ENCODE data around the gene RGS9BP.
"Not testable (repeated sequence)": the region's sequence is repeated elsewhere in the genome, so short reads cannot be mapped to it uniquely, and the experiment has no call there.

The RGS9BP gene, protein sequence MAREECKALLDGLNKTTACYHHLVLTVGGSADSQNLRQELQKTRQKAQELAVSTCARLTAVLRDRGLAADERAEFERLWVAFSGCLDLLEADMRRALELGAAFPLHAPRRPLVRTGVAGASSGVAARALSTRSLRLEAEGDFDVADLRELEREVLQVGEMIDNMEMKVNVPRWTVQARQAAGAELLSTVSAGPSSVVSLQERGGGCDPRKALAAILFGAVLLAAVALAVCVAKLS

DNA sequence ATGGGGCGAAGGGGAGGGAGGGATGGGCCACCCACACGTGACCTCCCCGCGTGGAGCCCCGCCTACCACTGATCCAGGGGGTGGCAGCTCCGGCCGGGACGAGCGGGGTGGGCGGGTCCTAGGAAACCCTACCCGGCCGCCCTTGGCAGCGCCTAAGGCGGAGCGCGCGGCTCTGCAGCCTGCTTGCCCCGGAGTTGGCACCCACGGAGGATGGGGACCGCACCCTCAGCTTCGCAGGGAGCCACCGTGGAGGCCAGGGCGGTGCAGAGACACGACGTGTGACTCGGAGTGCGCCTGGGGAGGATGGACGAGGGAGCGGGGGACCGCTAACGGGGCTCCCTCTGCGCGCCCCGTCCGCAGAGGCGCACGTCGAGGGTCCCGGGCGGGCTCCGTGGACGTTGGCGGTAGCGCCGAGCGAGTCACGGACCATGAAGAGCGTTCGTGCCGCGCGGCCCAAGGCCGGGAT, at the start of gene RGS9BP:
RGS9BP (plus strand) TSS at position 129 of the 466 bp plus-strand sequence. CDS start 416 bp downstream, outside the sequence.
- Mint-ChIP-seq H3K4me1 (ENCODE audit: low read depth) (peaks cover 33% of the 10 kb centered on the region), H3K27ac (no peak within 1 kb of the TSS), H3K4me3 (peak within 1 kb of the TSS; percentile 78), H3K27me3 (peaks cover 13% of the 10 kb centered on the region), H3K9me3 (no peaks in the 10 kb centered on the region), H3K36me3 (ENCODE audit: low read depth) (no peaks in the 10 kb centered on the region)

DNA sequence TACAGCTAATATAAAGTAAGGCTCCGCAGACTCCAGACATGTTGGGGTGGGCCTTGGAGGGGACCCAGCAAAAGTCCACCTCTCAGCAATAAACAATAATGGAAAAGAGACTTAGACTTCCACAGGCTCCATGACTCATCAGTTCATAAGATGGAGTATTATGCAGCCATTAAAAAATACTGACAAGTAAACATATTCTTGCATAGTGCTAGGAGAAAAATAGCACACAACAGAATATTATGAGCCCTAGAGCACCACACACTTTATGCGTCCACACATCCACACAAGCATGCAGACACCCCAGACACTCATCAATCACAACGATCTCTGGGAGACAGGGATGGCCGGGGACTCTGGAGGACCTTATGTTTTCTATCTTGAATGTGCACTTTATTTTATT, 48.7 kb upstream of the RGS9BP start:
- Mint-ChIP-seq H3K27me3 (no peaks in the 10 kb centered on the region), H3K4me3 (no peak overlapping the region), H3K4me1 (ENCODE audit: low read depth) (no peaks in the 10 kb centered on the region), H3K9me3 (no peaks in the 10 kb centered on the region), H3K27ac (no peak overlapping the region), H3K36me3 (ENCODE audit: low read depth) (peaks cover 30% of the 10 kb centered on the region)

DNA sequence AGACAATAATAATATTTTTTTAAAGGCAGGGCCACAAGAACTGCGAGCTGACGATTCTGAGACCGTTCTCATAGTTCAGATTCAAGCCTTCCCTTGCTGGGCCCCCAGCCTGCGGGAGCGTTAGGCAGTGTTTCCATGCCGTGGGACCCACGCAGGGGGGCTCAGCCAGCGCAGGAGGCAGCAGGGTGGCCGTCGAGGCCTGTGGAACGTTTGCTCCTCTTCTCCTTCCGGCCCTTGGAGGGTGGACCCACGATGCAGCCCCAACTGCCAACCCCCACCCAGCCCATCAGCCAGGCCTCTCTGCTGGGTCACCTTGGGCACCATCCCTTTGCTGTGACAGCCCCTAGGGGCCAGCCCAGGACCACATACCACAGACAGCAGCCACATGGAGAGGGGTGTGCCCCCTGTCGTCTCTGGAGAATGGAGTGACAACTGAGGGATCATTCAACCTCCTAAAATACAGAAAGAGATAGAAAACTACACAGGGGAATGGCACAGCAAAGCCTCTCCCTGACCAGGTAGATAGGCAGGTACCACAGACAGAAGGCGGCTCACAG, 47.9 kb upstream of the RGS9BP start:
- peaks cover 25% of the 10 kb centered on the region for H3K36me3 Mint-ChIP-seq (ENCODE audit: low read depth)
- H3K9me3 Mint-ChIP-seq: no peaks in the 10 kb centered on the region
- H3K4me3 Mint-ChIP-seq: no peak overlapping the region
- no peak overlapping the region for H3K27ac Mint-ChIP-seq
- no peaks in the 10 kb centered on the region for H3K4me1 Mint-ChIP-seq (ENCODE audit: low read depth)
- no peaks in the 10 kb centered on the region for H3K27me3 Mint-ChIP-seq

DNA sequence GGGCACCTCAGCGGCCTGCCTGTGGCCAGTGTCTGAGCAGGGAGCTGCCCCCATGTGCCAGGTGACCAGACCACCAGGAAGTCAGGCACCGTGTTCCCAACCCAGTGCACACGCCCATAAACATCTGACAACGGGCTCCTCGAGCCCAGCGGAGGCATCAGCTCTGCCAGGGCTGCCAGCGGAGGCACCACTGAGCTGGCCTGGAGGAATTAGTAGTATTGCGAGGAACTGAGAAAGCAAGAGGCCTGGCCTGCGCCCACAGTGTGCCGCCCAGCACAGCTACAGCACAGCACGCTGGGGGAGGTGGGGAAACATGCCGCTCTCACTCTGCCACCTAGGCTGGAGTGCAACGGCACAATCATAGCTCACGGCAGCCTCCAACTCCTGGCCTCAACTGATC, 45.3 kb upstream of the RGS9BP start:
- Mint-ChIP-seq H3K36me3 (ENCODE audit: low read depth) (peaks cover 20% of the 10 kb centered on the region), H3K4me3 (no peak overlapping the region), H3K4me1 (ENCODE audit: low read depth) (no peaks in the 10 kb centered on the region), H3K27ac (no peak overlapping the region), H3K27me3 (no peaks in the 10 kb centered on the region), H3K9me3 (no peaks in the 10 kb centered on the region)

- Mint-ChIP-seq H3K9me3 (no peaks in the 10 kb centered on the region), H3K36me3 (ENCODE audit: low read depth) (peaks cover 30% of the 10 kb centered on the region), H3K27me3 (no peaks in the 10 kb centered on the region), H3K4me3 (no peak overlapping the region), H3K4me1 (ENCODE audit: low read depth) (no peaks in the 10 kb centered on the region), H3K27ac (no peak overlapping the region)
Observed at GRCh38 chr19:32631381-32631780, 44.3 kb upstream of the RGS9BP start.

- Mint-ChIP-seq H3K9me3 (no peaks in the 10 kb centered on the region), H3K27me3 (no peaks in the 10 kb centered on the region), H3K27ac (no peak overlapping the region), H3K4me3 (no peak overlapping the region), H3K4me1 (ENCODE audit: low read depth) (peaks cover 7% of the 10 kb centered on the region), H3K36me3 (ENCODE audit: low read depth) (peaks cover 60% of the 10 kb centered on the region)
Observed at GRCh38 chr19:32637480-32637879, 38.2 kb upstream of the RGS9BP start.

DNA sequence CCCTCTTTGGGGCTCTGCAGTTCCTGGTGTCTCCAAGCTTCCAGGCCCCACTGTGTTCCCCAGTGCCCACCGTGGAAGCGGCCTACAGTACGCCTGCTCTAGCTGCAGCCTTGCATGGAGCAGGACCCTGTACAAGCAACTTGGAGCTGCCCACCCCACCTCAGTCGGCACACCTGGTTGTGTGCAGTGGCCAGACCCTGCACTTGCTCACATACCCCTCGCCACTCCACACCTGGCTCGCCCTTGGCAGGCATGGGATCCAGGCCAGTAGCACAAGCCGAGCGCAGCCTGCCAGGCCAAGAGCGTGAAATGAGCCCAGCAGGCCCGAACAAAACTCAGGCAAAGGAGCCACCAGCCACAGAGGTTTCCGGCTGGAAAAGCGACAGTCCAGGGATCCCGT, 37.0 kb upstream of the RGS9BP start:
- Mint-ChIP-seq H3K4me3 (no peak overlapping the region), H3K9me3 (no peaks in the 10 kb centered on the region), H3K27me3 (no peaks in the 10 kb centered on the region), H3K36me3 (ENCODE audit: low read depth) (peaks cover 65% of the 10 kb centered on the region), H3K4me1 (ENCODE audit: low read depth) (peaks cover 19% of the 10 kb centered on the region), H3K27ac (no peak overlapping the region)

DNA sequence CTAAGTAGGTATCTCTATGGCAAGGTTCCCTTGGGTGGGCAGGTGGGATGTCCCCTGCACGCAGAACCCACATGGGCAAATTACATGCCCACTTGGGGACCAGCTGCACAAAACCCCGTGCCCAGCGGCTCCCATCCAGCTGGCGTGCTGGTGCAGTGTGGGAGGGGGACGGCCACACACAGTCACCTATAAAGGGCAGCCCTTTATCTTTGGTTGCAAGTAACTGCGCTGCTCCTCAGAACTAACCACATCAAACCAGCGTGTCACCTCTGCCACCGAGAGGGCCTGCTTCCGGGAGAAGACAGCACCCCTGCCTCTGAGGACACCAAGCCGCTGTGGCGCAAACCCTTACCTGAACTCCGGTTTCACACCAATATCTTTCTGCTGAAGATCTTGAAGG, 32.9 kb upstream of the RGS9BP start:
- Mint-ChIP-seq H3K4me3 (peak overlapping the region; percentile 5), H3K27me3 (no peaks in the 10 kb centered on the region), H3K9me3 (no peaks in the 10 kb centered on the region), H3K36me3 (ENCODE audit: low read depth) (peaks cover 74% of the 10 kb centered on the region), H3K27ac (peak overlapping the region; percentile 72), H3K4me1 (ENCODE audit: low read depth) (peaks cover 40% of the 10 kb centered on the region)

- peak overlapping the region; percentile 26 for H3K4me3 Mint-ChIP-seq
- peaks cover 65% of the 10 kb centered on the region for H3K36me3 Mint-ChIP-seq (ENCODE audit: low read depth)
- H3K27ac Mint-ChIP-seq: no peak overlapping the region
- no peaks in the 10 kb centered on the region for H3K9me3 Mint-ChIP-seq
- peaks cover 40% of the 10 kb centered on the region for H3K4me1 Mint-ChIP-seq (ENCODE audit: low read depth)
- no peaks in the 10 kb centered on the region for H3K27me3 Mint-ChIP-seq
Observed at GRCh38 chr19:32646556-32646955, 29.1 kb upstream of the RGS9BP start.

GRCh38 chr19:32647361-32647760, 28.3 kb upstream of the RGS9BP start:
- Mint-ChIP-seq H3K27ac (no peak overlapping the region), H3K36me3 (ENCODE audit: low read depth) (peaks cover 57% of the 10 kb centered on the region), H3K27me3 (no peaks in the 10 kb centered on the region)

GRCh38 chr19:32649751-32650150, 25.9 kb upstream of the RGS9BP start:
- peaks cover 13% of the 10 kb centered on the region for H3K4me1 Mint-ChIP-seq (ENCODE audit: low read depth)
- no peak overlapping the region for H3K4me3 Mint-ChIP-seq
- no peaks in the 10 kb centered on the region for H3K27me3 Mint-ChIP-seq
- H3K36me3 Mint-ChIP-seq (ENCODE audit: low read depth): peaks cover 35% of the 10 kb centered on the region
- no peak overlapping the region for H3K27ac Mint-ChIP-seq
- no peaks in the 10 kb centered on the region for H3K9me3 Mint-ChIP-seq

More at GRCh38 chr19:32647361-32647760, 28.3 kb upstream of the RGS9BP start:
- Mint-ChIP-seq H3K4me3 (no peak overlapping the region), H3K9me3 (no peaks in the 10 kb centered on the region), H3K4me1 (ENCODE audit: low read depth) (peaks cover 34% of the 10 kb centered on the region)

- H3K27ac Mint-ChIP-seq: no peak overlapping the region
- peaks cover 13% of the 10 kb centered on the region for H3K4me1 Mint-ChIP-seq (ENCODE audit: low read depth)
- peaks cover 38% of the 10 kb centered on the region for H3K36me3 Mint-ChIP-seq (ENCODE audit: low read depth)
- no peaks in the 10 kb centered on the region for H3K9me3 Mint-ChIP-seq
- no peaks in the 10 kb centered on the region for H3K27me3 Mint-ChIP-seq
- H3K4me3 Mint-ChIP-seq: no peak overlapping the region
Observed at GRCh38 chr19:32650671-32651070, 25.0 kb upstream of the RGS9BP start.

- Mint-ChIP-seq H3K9me3 (no peaks in the 10 kb centered on the region), H3K27me3 (no peaks in the 10 kb centered on the region), H3K27ac (no peak overlapping the region), H3K36me3 (ENCODE audit: low read depth) (peaks cover 39% of the 10 kb centered on the region), H3K4me3 (no peak overlapping the region), H3K4me1 (ENCODE audit: low read depth) (peaks cover 6% of the 10 kb centered on the region)
Observed at GRCh38 chr19:32651729-32652140, 23.9 kb upstream of the RGS9BP start.

DNA sequence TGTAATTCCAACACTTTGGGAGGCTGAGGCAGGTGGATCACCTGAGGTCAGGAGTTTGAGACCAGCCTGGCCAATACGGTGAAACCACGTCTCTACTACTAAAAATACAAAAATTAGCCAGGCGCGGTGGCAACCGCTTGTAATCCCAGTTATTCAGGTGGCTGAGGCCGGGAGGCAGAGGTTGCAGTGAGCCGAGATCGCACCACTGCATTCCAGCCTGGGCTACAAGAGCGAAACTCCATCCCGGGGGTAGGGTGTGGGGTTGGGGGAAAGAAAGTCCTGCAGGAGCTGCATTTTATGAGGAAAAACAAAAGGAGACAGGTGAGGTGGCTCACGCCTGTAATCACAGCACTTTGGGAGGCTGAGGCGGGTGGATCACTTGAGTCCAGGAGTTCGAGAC, 23.3 kb upstream of the RGS9BP start:
- peaks cover 33% of the 10 kb centered on the region for H3K36me3 Mint-ChIP-seq (ENCODE audit: low read depth)

GRCh38 chr19:32652894-32653598, 22.6 kb upstream of the RGS9BP start:
- H3K27me3 Mint-ChIP-seq: no peaks in the 10 kb centered on the region
- no peaks in the 10 kb centered on the region for H3K4me1 Mint-ChIP-seq (ENCODE audit: low read depth)
- no peaks in the 10 kb centered on the region for H3K9me3 Mint-ChIP-seq
- H3K27ac Mint-ChIP-seq: no peak overlapping the region
- H3K36me3 Mint-ChIP-seq (ENCODE audit: low read depth): peaks cover 26% of the 10 kb centered on the region
- H3K4me3 Mint-ChIP-seq: no peak overlapping the region

More for the DNA sequence above, 23.3 kb upstream of the RGS9BP start:
- H3K27ac Mint-ChIP-seq; H3K4me1 Mint-ChIP-seq (ENCODE audit: low read depth); H3K4me3 Mint-ChIP-seq; H3K9me3 Mint-ChIP-seq; H3K27me3 Mint-ChIP-seq: not testable (repeated sequence)

All from stimulated activated naive CD8-positive, alpha-beta T cell treated with anti-CD3 and anti-CD28 coated beads, Interleukin-15, Interleukin-2, amounts not matched to agents 100 ng/mL and 50 ng/mL, for 24 hours (primary cell).